ENCODE measurements around the gene CD200R1L.

The CD200R1L gene

DNA sequence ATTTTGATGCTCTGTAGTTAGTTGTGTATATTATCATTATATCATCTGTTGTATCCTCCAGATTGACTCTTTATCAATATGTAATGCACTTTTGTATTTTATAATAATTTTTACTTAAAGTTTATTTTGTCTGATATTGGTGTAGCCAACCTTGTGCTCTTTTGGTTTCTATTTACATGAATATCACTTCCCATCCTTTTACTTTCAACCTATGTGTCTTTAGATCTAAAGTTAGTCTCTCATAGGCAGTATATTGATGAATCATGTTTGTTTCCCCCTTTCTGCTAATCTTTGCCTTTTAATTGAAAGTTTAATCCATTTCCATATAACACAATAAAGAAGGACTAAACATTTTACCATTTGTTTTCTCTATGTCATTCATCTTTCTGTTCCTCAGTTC, 28.1 kb upstream of the CD200R1L start:
- TF ChIP-seq, protein P1, sequence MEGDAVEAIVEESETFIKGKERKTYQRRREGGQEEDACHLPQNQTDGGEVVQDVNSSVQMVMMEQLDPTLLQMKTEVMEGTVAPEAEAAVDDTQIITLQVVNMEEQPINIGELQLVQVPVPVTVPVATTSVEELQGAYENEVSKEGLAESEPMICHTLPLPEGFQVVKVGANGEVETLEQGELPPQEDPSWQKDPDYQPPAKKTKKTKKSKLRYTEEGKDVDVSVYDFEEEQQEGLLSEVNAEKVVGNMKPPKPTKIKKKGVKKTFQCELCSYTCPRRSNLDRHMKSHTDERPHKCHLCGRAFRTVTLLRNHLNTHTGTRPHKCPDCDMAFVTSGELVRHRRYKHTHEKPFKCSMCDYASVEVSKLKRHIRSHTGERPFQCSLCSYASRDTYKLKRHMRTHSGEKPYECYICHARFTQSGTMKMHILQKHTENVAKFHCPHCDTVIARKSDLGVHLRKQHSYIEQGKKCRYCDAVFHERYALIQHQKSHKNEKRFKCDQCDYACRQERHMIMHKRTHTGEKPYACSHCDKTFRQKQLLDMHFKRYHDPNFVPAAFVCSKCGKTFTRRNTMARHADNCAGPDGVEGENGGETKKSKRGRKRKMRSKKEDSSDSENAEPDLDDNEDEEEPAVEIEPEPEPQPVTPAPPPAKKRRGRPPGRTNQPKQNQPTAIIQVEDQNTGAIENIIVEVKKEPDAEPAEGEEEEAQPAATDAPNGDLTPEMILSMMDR (IDR thresholded peaks at IDR 0.05; ENCODE audit: low read depth, low read length): no peak
- DNase-seq (ENCODE audit: extremely low read depth, low read depth): no peak

DNA sequence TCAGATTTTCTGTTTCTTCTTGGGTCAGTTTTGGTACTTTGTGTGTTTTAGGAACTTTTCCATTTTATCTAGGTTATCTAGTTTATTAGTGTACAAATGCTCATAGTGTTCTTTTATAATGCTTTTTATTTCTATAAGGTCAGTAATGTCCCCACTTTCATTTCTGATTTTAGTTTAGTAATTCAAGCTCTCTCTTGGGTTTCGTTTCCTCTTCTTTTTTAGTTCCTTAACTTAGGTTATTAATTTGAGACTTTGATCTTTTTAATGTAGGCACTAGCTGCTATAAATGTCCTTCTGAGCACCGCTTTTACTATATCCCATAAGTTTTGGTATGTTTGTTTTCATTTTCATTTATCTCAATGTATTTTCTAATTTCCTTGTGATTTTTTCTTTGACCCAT, 27.0 kb upstream of the CD200R1L start:
- DNase-seq (ENCODE audit: extremely low read depth, low read depth): no peak
- TF ChIP-seq, protein P1 (IDR thresholded peaks at IDR 0.05; ENCODE audit: low read depth, low read length): no peak

DNA sequence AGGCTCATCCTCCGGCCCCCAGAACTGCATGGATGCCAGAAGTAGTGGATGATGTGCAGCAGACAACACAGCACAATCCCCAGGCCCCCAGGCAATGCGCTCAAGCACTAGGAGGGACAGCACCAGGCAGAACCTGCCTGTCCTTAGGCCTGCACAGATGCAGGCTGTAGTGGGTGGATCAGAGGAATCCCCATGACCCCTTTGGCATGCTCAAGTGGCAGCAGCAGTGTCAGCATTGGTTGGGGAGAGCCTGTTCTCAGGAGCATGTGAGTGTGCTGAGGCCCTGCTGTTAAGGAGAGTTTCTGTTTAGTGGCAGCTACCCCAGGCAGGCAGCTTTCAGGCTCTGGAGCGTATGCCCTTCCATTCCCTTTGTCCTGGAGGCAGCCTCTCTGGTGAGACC, 25.1 kb upstream of the CD200R1L start:
- no peak for DNase-seq (ENCODE audit: extremely low read depth, low read depth)
- TF ChIP-seq, protein P1 (IDR thresholded peaks at IDR 0.05; ENCODE audit: low read depth, low read length): no peak

GRCh38 chr3:112865757-112866156, 19.1 kb upstream of the CD200R1L start:
- DNase-seq (ENCODE audit: extremely low read depth, low read depth): no peak
- TF ChIP-seq, protein P1 (IDR thresholded peaks at IDR 0.05; ENCODE audit: low read depth, low read length): no peak

- DNase-seq (ENCODE audit: extremely low read depth, low read depth): no peak
- TF ChIP-seq, protein P1 (IDR thresholded peaks at IDR 0.05; ENCODE audit: low read depth, low read length): no peak
Measured at GRCh38 chr3:112860898-112861297, 14.2 kb upstream of the CD200R1L start.

GRCh38 chr3:112858410-112859069, 11.9 kb upstream of the CD200R1L start:
- TF ChIP-seq, protein P1 (IDR thresholded peaks at IDR 0.05; ENCODE audit: low read depth, low read length): no peak
- DNase-seq (ENCODE audit: extremely low read depth, low read depth): no peak

GRCh38 chr3:112857526-112857925, 10.9 kb upstream of the CD200R1L start:
- no peak for DNase-seq (ENCODE audit: extremely low read depth, low read depth)
- TF ChIP-seq, protein P1 (IDR thresholded peaks at IDR 0.05; ENCODE audit: low read depth, low read length): no peak
